ENCODE data around the gene ACSL4.
"Not testable (repeated sequence)": the region's sequence is repeated elsewhere in the genome, so short reads cannot be mapped to it uniquely, and the experiment has no call there.

Gene ACSL4

DNA sequence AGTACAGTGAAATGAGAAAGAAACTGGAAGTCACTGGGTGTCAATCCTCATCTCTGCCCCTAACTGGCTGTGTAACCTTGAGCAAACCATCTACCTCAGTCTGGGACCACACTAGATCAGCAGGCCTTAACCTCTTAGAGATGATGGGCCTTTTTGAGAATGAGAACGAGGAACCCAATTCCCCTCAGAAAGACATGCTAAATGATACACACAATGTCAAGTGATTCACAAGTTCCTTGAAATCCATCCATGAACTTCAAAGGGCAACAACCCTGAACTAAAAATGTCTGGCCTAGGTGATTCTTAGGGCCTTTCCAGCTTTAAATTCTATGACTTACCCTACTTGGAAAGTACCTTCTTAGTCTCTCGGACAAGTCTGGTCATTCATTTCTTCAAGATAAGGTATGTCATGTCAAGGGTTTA is 47.4 kb downstream of the ACSL4 start:
- Histone ChIP-seq H2AFZ (ENCODE audit: low read depth, low read length) (no peak overlapping the region), H3K4me1 (ENCODE audit: insufficient read depth, low read length) (no peaks in the 10 kb centered on the region), H3K36me3 (ENCODE audit: insufficient read depth, low read length) (no peaks in the 10 kb centered on the region), H3K9me3 (ENCODE audit: low read length) (no peaks in the 10 kb centered on the region), H3K27me3 (ENCODE audit: insufficient read depth, low read length) (no peaks in the 10 kb centered on the region), H3K4me3 (ENCODE audit: low read length) (no peak overlapping the region)

DNA sequence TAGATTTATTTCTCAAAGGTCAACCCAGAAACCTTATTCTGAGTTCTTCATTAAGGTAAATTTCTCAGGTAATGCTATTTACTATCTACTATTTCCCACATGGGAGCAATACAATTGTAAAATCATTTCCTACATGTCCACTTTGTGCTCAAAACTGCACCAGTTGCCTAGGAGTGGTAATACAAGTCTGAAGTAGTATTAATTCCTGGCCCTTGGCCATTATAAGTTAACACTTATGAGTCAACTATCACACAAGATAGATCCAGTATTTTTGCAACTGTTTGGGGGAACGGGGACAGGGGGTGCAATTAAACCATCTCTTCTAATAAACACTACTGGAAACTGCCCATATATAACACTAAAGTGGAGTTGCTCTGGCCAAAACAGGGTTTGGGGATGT is 48.9 kb downstream of the ACSL4 start:
- no peaks in the 10 kb centered on the region for H3K4me1 ChIP-seq (ENCODE audit: insufficient read depth, low read length)
- H3K36me3 ChIP-seq (ENCODE audit: insufficient read depth, low read length), result peaks cover 5% of the 10 kb centered on the region
- H3K9me3 ChIP-seq (ENCODE audit: low read length), result no peaks in the 10 kb centered on the region
- H3K4me3 ChIP-seq (ENCODE audit: low read length), result no peak overlapping the region
- no peaks in the 10 kb centered on the region for H3K27me3 ChIP-seq (ENCODE audit: insufficient read depth, low read length)
- H2AFZ ChIP-seq (ENCODE audit: low read depth, low read length), result no peak overlapping the region

DNA sequence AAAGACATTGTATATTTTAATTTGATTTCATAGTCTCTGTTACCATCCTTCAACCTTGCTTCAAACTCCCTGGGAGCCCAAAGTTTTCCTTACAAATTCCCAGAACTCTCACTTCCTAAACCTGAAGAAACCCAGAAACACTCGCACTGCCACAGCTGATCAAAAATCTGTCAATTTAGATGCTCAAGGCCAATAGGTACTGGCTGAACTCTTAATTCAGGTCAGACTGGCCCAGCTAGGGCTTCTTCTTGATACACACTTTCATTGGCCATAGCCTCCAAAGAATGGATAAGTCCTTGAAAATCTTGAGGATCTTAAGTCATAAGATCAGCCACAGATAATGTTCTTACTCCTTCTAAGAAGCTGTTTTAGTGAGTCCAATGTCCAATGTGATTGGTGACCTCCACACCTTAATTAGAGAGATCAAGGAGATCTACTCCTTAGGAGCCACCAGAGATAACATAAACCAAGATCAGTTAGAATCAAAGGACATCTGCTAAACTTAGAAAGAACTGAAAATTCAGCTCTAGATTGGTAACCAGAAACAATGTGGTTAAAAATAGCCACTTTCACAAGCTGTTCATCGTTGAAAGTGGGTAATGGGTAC is 51.5 kb downstream of the ACSL4 start:
- Histone ChIP-seq H3K4me3 (ENCODE audit: low read length) (no peak overlapping the region), H3K4me1 (ENCODE audit: insufficient read depth, low read length) (no peaks in the 10 kb centered on the region), H3K9me3 (ENCODE audit: low read length) (no peaks in the 10 kb centered on the region), H3K36me3 (ENCODE audit: insufficient read depth, low read length) (peaks cover 5% of the 10 kb centered on the region), H3K27me3 (ENCODE audit: insufficient read depth, low read length) (no peaks in the 10 kb centered on the region), H2AFZ (ENCODE audit: low read depth, low read length) (no peak overlapping the region)

DNA sequence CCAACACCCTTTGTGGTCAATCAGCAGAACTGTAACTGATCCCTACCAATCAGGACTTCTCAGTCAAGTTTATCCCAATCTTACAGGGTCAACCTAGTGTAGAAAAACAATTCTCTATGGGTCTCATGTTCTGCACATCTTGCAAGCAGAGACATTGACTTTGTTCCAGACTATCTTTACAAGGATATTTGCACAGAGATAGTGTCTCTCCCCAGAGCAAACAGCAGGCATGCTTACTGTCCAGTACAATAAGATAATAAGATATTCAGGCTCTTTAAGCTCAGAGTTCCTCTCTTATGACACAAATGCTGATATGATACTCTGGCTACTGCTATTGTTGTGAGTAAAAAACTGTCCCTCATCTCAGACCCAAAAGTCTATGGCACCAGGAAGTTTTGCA is 53.2 kb downstream of the ACSL4 start:
- Histone ChIP-seq H3K27me3 (ENCODE audit: insufficient read depth, low read length) (no peaks in the 10 kb centered on the region), H3K4me1 (ENCODE audit: insufficient read depth, low read length) (no peaks in the 10 kb centered on the region), H3K4me3 (ENCODE audit: low read length) (no peak overlapping the region), H2AFZ (ENCODE audit: low read depth, low read length) (no peak overlapping the region), H3K36me3 (ENCODE audit: insufficient read depth, low read length) (peaks cover 5% of the 10 kb centered on the region), H3K9me3 (ENCODE audit: low read length) (no peaks in the 10 kb centered on the region)

DNA sequence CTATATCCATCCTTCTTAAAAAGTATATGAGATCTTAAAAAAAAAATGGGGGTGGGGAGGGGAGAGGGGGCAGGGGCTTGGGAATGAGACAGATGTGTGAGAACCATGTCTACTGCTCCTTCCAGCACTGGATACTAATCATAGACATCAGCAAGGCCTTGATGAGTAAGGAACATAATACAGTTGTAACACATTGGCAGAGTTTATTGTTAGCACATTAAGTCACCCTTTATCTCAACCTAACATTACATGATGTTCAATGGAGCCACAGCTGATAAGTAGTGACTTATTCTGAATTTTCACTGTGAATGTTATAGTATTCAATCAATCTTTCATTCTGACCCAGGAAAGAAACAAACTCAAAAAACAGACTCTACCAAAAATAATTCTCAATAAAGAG is 60.8 kb downstream of the ACSL4 start:
- Histone ChIP-seq H3K4me3 (ENCODE audit: low read length) (no peak overlapping the region), H3K36me3 (ENCODE audit: insufficient read depth, low read length) (peaks cover 5% of the 10 kb centered on the region), H3K4me1 (ENCODE audit: insufficient read depth, low read length) (no peaks in the 10 kb centered on the region), H3K9me3 (ENCODE audit: low read length) (no peaks in the 10 kb centered on the region), H3K27me3 (ENCODE audit: insufficient read depth, low read length) (no peaks in the 10 kb centered on the region), H2AFZ (ENCODE audit: low read depth, low read length) (no peak overlapping the region)

DNA sequence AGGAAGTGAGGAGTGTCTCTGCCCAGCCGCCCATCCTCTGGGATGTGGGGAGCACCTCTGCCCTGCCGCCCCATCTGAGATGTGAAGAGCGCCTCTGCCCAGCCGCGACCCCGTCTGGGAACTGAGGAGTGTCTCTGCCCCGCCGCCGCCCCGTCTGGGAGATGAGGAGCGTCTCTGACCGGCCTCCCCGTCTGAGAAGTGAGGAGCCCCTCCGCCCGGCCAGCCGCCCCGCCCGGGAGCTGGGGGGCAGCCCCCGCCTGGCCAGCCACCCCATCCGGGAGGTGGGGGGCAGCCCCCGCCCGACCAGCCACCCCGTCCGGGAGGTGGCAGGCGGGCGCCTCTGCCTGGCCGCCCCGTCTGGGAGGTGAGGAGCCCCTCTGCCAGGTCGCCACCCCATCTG is 61.9 kb downstream of the ACSL4 start:
- not testable (repeated sequence) for H3K4me1 ChIP-seq (ENCODE audit: insufficient read depth, low read length); H2AFZ ChIP-seq (ENCODE audit: low read depth, low read length); H3K4me3 ChIP-seq (ENCODE audit: low read length); H3K27me3 ChIP-seq (ENCODE audit: insufficient read depth, low read length); H3K9me3 ChIP-seq (ENCODE audit: low read length); H3K36me3 ChIP-seq (ENCODE audit: insufficient read depth, low read length)

DNA sequence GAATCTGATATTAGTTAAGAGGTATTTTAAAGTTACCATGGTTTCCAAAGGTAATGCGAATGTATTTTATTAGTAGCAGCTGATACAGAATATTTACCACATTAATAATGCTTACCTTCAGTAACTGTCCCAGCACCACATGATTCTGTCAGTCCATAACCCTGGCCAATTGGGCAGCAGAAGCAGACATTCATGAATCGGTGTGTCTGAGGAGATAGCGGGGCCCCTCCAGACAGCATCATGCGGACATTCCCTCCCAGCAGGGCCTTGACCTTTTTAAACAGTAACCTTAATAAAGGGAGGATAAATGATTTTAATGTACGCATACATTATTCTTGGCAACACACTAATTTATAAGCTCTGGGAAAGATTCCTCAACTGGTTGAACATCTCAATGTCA is 65.1 kb downstream of the ACSL4 start:
- no peak overlapping the region for H2AFZ ChIP-seq (ENCODE audit: low read depth, low read length)
- no peaks in the 10 kb centered on the region for H3K4me1 ChIP-seq (ENCODE audit: insufficient read depth, low read length)
- H3K36me3 ChIP-seq (ENCODE audit: insufficient read depth, low read length), result peaks cover 6% of the 10 kb centered on the region
- H3K27me3 ChIP-seq (ENCODE audit: insufficient read depth, low read length), result no peaks in the 10 kb centered on the region
- no peaks in the 10 kb centered on the region for H3K9me3 ChIP-seq (ENCODE audit: low read length)
- no peak overlapping the region for H3K4me3 ChIP-seq (ENCODE audit: low read length)

DNA sequence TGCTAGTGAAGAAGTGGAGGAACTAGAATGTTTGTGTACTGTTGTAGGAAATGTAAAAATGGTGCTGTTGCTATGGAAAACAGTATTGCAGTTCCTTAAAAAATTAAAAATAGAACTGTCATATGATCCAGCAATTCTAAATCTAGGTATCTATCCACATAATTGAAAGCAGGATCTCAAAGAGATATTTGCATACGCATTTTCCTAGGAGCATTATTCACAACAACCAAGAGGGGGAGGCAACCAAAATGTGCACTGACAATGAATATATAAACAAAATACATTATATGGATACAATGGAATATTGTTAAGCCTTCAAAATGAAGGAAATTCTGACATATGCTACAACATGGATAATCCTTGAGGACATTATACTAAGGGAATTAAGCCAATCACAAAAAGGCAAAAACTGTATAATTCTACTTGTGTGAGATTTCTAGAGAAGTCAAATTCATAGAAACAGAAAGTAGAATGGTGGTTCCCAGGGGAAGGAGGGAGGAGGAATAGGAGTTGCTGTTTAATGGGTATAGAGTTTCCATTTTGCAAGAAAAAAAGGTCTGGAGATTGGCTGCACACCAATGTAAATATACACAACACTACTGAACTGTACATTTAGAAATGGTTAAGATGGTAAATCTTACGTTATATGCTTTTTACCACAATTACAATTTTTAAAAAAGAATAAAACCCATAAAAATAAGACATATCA is 72.5 kb downstream of the ACSL4 start:
- no peaks in the 10 kb centered on the region for H3K9me3 ChIP-seq (ENCODE audit: low read length)
- H3K4me1 ChIP-seq (ENCODE audit: insufficient read depth, low read length), result no peaks in the 10 kb centered on the region
- peaks cover 19% of the 10 kb centered on the region for H3K36me3 ChIP-seq (ENCODE audit: insufficient read depth, low read length)
- H2AFZ ChIP-seq (ENCODE audit: low read depth, low read length), result no peak overlapping the region
- no peak overlapping the region for H3K4me3 ChIP-seq (ENCODE audit: low read length)
- no peaks in the 10 kb centered on the region for H3K27me3 ChIP-seq (ENCODE audit: insufficient read depth, low read length)

DNA sequence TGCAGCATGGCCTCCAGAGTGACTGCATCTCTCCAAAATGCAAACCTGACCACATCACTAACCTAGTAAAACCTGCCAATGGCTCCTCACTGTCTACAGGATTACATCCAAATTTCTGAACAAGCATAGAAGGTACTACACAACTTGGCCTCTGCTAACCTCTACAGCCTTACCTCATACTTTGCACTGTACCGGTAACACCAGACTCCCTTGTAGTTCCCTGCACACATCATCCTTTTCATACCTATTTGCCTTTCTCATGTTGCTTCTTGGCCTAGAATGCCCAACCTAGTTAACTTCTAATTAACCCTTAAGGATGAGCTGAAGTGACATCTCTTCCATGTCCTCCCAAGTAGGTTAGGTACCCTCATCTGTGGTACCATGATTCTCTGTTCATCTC is 74.7 kb downstream of the ACSL4 start:
- no peaks in the 10 kb centered on the region for H3K27me3 ChIP-seq (ENCODE audit: insufficient read depth, low read length)
- H3K4me3 ChIP-seq (ENCODE audit: low read length), result no peak overlapping the region
- H2AFZ ChIP-seq (ENCODE audit: low read depth, low read length), result no peak overlapping the region
- no peaks in the 10 kb centered on the region for H3K9me3 ChIP-seq (ENCODE audit: low read length)
- peaks cover 19% of the 10 kb centered on the region for H3K36me3 ChIP-seq (ENCODE audit: insufficient read depth, low read length)
- no peaks in the 10 kb centered on the region for H3K4me1 ChIP-seq (ENCODE audit: insufficient read depth, low read length)

DNA sequence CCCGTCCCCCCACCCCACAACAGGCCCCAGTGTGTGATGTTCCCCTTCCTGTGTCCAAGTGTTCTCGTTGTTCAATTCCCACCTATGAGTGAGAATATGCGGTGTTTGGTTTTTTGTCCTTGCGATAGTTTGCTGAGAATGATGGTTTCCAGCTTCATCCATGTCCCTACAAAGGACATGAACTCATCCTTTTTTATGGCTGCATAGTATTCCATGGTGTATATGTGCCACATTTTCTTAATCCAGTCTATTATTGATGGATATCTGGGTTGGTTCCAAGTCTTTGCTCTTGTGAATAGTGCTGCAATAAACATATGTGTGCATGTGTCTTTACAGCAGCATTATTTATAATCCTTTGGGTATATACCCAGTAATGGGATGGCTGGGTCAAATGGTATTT is 75.7 kb downstream of the ACSL4 start:
- not testable (repeated sequence) for H3K9me3 ChIP-seq (ENCODE audit: low read length); H3K4me3 ChIP-seq (ENCODE audit: low read length); H2AFZ ChIP-seq (ENCODE audit: low read depth, low read length); H3K27me3 ChIP-seq (ENCODE audit: insufficient read depth, low read length); H3K4me1 ChIP-seq (ENCODE audit: insufficient read depth, low read length)
- peaks cover 15% of the 10 kb centered on the region for H3K36me3 ChIP-seq (ENCODE audit: insufficient read depth, low read length)

DNA sequence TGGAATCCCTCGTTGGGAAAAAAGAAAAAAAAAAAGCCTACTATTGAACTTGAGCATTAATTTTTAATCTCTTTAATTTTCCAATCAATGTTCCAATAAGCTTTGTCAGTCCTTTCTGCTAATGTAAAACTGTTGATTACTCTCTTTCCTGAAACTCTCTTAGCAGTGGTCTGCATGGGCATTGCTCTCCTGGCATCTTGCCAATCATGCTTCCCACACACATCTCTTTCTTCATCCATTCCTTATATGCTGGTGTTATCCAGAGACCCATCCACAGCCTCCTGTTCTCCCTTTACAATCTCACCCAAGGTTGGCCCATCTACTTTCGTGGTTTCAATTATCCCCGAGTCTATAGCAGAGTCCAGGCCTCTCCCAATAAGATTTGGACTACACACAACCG is 76.3 kb downstream of the ACSL4 start:
- no peak overlapping the region for H2AFZ ChIP-seq (ENCODE audit: low read depth, low read length)

DNA sequence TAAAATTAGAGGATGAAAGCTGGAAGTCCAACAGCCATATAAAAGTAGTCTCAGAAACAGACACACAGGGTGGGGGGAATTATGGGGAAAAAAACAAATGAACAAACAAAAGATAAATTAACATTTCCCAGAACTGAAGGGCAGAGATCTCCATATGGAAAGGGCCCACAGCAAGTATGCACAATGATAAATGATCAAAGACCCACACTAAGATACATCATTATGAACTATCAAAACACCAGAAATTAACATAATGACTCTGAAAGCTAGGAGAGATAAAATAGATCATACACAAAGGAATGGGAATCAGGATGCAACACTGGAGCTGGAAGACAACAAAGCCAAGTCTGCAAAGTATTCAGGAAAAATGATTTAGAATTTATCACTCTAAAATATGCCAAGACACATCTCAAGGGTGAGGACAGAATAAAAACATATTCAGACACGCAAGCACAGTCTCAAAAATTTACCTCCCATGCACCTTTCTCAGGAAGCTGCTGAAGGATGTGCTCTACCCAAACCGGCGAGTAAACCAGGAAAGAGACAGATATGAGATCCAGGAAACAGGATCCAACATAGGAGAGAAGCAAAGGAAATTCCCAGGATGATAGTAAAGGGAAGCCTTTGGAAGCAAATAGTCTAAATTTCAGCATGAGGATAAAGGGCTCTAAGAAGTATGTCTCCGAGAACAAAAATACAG is 77.4 kb downstream of the ACSL4 start:
- H3K36me3 ChIP-seq (ENCODE audit: insufficient read depth, low read length), result peaks cover 9% of the 10 kb centered on the region
- no peak overlapping the region for H3K4me3 ChIP-seq (ENCODE audit: low read length)

More for the DNA sequence above, 76.3 kb downstream of the ACSL4 start:
- H3K4me3 ChIP-seq (ENCODE audit: low read length), result no peak overlapping the region
- no peaks in the 10 kb centered on the region for H3K27me3 ChIP-seq (ENCODE audit: insufficient read depth, low read length)
- H3K9me3 ChIP-seq (ENCODE audit: low read length), result no peaks in the 10 kb centered on the region
- H3K36me3 ChIP-seq (ENCODE audit: insufficient read depth, low read length), result peaks cover 9% of the 10 kb centered on the region
- H3K4me1 ChIP-seq (ENCODE audit: insufficient read depth, low read length), result no peaks in the 10 kb centered on the region

DNA sequence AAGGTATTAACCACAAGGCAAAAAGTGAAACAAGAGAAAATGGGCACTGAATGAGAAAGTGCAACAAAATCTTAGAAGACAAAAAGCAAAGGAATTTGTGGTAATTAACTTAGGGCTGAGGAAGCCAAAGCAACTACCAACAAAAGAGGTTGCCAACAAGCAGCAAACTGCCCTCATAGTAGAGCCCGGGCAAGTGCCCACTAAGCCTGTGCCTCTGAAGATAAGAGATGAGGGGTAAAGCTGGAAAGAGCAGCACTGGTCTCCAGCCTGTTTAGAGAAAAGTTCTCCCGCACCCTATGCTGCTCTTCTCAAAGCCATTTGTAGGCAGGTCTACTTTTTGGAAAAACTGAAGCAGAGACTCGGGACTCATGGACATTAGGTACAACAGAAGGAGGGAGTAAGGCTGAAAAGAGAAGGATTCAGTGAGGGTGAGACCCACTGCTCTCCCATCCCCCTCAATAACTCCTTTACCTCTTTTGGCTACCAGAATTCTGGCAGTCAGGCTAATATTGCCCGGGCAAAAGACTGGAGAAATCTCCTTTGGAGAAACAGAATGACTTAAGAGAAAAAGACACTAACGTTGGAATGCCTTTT is 78.4 kb downstream of the ACSL4 start:
- Histone ChIP-seq H3K4me3 (ENCODE audit: low read length) (no peak overlapping the region), H3K27me3 (ENCODE audit: insufficient read depth, low read length) (no peaks in the 10 kb centered on the region), H3K4me1 (ENCODE audit: insufficient read depth, low read length) (no peaks in the 10 kb centered on the region), H3K36me3 (ENCODE audit: insufficient read depth, low read length) (peaks cover 9% of the 10 kb centered on the region), H2AFZ (ENCODE audit: low read depth, low read length) (no peak overlapping the region), H3K9me3 (ENCODE audit: low read length) (no peaks in the 10 kb centered on the region)

More for the DNA sequence above, 77.4 kb downstream of the ACSL4 start:
- Histone ChIP-seq H2AFZ (ENCODE audit: low read depth, low read length) (no peak overlapping the region), H3K27me3 (ENCODE audit: insufficient read depth, low read length) (no peaks in the 10 kb centered on the region), H3K4me1 (ENCODE audit: insufficient read depth, low read length) (no peaks in the 10 kb centered on the region), H3K9me3 (ENCODE audit: low read length) (no peaks in the 10 kb centered on the region)
